K562 (cell line): ENCODE measurements around the gene TMEM203. TPM values are rescaled to one million over a fixed set of nuclear protein-coding genes. Genes with fewer than 3 reads are reported as not detected.
A peak's percentile ranks its signal among the peaks of the same experiment; 100 is the strongest.

Source experiments
- ATAC-seq: fragments of 200-7000 bp; cut with Tn5 transposase; 3 replicates; pipeline ENCODE4 v1.9.1; 2020; ENCODE audit warnings: moderate library complexity
- BruUV-seq: library from RNA; stranded (reverse); fragments of 400-500 nt; replicated peaks from 2 replicates; lab custom pipeline; 2021; lab: Mats Ljungman, UMichigan
- CTCF ChIA-PET: fragments of 300-600 bp; formaldehyde crosslinking; extraction: SDS; loops from one replicate; lab custom pipeline; 2021; ENCODE audit warnings: low intra/inter-chr PET ratio; lab: Yijun Ruan, JAX
- POLR2A ChIA-PET: fragments of 300-600, 350-650 bp; sonication (Branson Sonifier 250); formaldehyde crosslinking; extraction: SDS; loops from one replicate; lab custom pipeline; 2021; ENCODE audit warnings: antibody characterized with exemption, inconsistent platforms; lab: Yijun Ruan, JAX
- DNase-seq, 4 experiments: peaks; one replicate each; pipeline versions ENCODE4 v3.0.0 to v3.0.0-alpha.2; 2011 to 2018; ENCODE audit warnings: low spot score in 3 of 4, mixed read lengths in 3 of 4; ENCODE audit errors: extremely low read depth in 1 of 4
- FAIRE-seq: peaks from 2 replicates; lab custom pipeline; 2011; peaks lifted over from hg19 to GRCh38; lab: Jason Lieb, UNC
- H2AFZ ChIP-seq: 2 replicates; pipeline ENCODE4 v1.6.0; 2011; ENCODE audit warnings: low read depth, low read length, control low read depth, inconsistent platforms
- H3K27ac ChIP-seq: fragments of 200-600 bp; 3 replicates; pipeline ENCODE4 v1.8.0; 2011; ENCODE audit warnings: low read depth, mild to moderate bottlenecking, control low read depth, inconsistent platforms, low read length, moderate library complexity, mixed read lengths; ENCODE audit errors: extremely low read depth
- H3K27me3 ChIP-seq, 2 experiments: fragments of 300-600 bp in 1 of 2; 2 replicates in 1 of 2; 3 replicates in 1 of 2; pipeline versions ENCODE4 v1.6.0 to v1.8.0; 2011; ENCODE audit warnings: inconsistent platforms in 2 of 2, low read length in 2 of 2, mild to moderate bottlenecking in 1 of 2, mixed read lengths in 1 of 2, moderate library complexity in 1 of 2; ENCODE audit not compliant: control insufficient read depth in 2 of 2, insufficient read depth in 2 of 2
- H3K36me3 ChIP-seq: fragments of 300-600 bp; 3 replicates; pipeline ENCODE4 v1.8.0; 2011; ENCODE audit warnings: mild to moderate bottlenecking, low read length, inconsistent platforms; ENCODE audit not compliant: control insufficient read depth, insufficient read depth
- H3K4me1 ChIP-seq, 2 experiments: fragments of 200-600 bp in 1 of 2; replicated peaks in 1 of 2; 2 replicates in 1 of 2; 3 replicates in 1 of 2; pipeline versions ENCODE4 v1.5.1 to v1.8.0; 2011; ENCODE audit warnings: inconsistent platforms in 2 of 2, low read length in 2 of 2, mild to moderate bottlenecking in 1 of 2, mixed read lengths in 1 of 2, moderate library complexity in 1 of 2; ENCODE audit not compliant: control insufficient read depth in 2 of 2, insufficient read depth in 2 of 2
- H3K4me2 ChIP-seq: 2 replicates; pipeline ENCODE4 v1.6.1; 2011; ENCODE audit warnings: low read length, control low read depth, inconsistent platforms, mixed read lengths; ENCODE audit not compliant: insufficient read depth
- H3K4me3 ChIP-seq: fragments of 200-600 bp; sonication (generic), shearing (Covaris generic); 2 replicates; pipeline ENCODE4 v1.5.1; 2016; ENCODE audit warnings: control low read depth, inconsistent platforms
- H3K79me2 ChIP-seq: fragments of 200-600 bp; 3 replicates; pipeline ENCODE4 v1.8.0; 2011; ENCODE audit warnings: low read length, inconsistent platforms; ENCODE audit not compliant: control insufficient read depth, insufficient read depth
- H3K9ac ChIP-seq, 2 experiments: 2 replicates each; pipeline versions ENCODE4 v1.6.0 to v1.6.1; 2011; ENCODE audit warnings: low read depth in 2 of 2, low read length in 2 of 2, control low read depth in 1 of 2, inconsistent platforms in 1 of 2, mild to moderate bottlenecking in 1 of 2, mixed read lengths in 1 of 2; ENCODE audit not compliant: insufficient read depth in 1 of 2
- H3K9me1 ChIP-seq: one replicate; pipeline ENCODE4 v1.6.0; 2011; ENCODE audit warnings: inconsistent platforms, mild to moderate bottlenecking, low read length, moderate library complexity; ENCODE audit not compliant: control insufficient read depth, insufficient read depth
- H3K9me3 ChIP-seq: replicated peaks from 2 replicates; pipeline ENCODE4 v1.5.1; 2011; ENCODE audit warnings: low read depth, low read length, inconsistent platforms; ENCODE audit not compliant: control insufficient read depth, insufficient read depth
- H4K20me1 ChIP-seq: replicated peaks from 2 replicates; pipeline ENCODE4 v1.6.1; 2011; ENCODE audit warnings: low read length, inconsistent platforms, mixed read lengths; ENCODE audit not compliant: control insufficient read depth, insufficient read depth
- CAMTA2 ChIP-seq: fragments of 250-450 bp; sonication (Bioruptor Pico); conservative IDR thresholded peaks from 2 replicates; pipeline ENCODE4 v1.5.1; 2022
- DEAF1 ChIP-seq: fragments of 450-650 bp; formaldehyde crosslinking; IDR thresholded peaks from 2 replicates; pipeline ENCODE4 v1.4.0; 2020; ENCODE audit warnings: mild to moderate bottlenecking, moderate library complexity
- GMEB1 ChIP-seq: fragments of 250-450 bp; sonication (Bioruptor Pico); IDR thresholded peaks from 2 replicates; pipeline ENCODE4 v1.4.0; 2020; ENCODE audit warnings: mild to moderate bottlenecking
- HDAC1 ChIP-seq, 2 experiments: fragments of 450-650 bp; IDR thresholded peaks; 2 replicates each; pipeline ENCODE4 v1.6.1; 2016 to 2017; ENCODE audit warnings: inconsistent platforms in 1 of 2, mild to moderate bottlenecking in 1 of 2, moderate library complexity in 1 of 2
- NR2C2 ChIP-seq, 2 experiments: fragments of 200-800 bp in 1 of 2; sonication (Bioruptor generic) in 1 of 2; sonication (generic) in 1 of 2; formaldehyde crosslinking in 1 of 2; IDR thresholded peaks; 2 replicates each; pipeline versions ENCODE4 v1.6.1 to v1.8.0; 2016 to 2022; ENCODE audit warnings: mild to moderate bottlenecking in 1 of 2, missing compliant biosample characterization in 1 of 2, missing genetic modification characterization in 1 of 2, missing genetic modification reagents in 1 of 2
- RBM22 ChIP-seq: fragments of 200-400 bp; formaldehyde crosslinking; IDR thresholded peaks from 2 replicates; pipeline ENCODE4 v1.6.1; 2018; ENCODE audit warnings: low read length, low read depth; ENCODE audit not compliant: poor library complexity, severe bottlenecking
- TSHZ1 ChIP-seq: fragments of 250-450 bp; sonication (Bioruptor Pico); IDR thresholded peaks from 2 replicates; pipeline ENCODE4 v1.4.0; 2020; ENCODE audit warnings: mild to moderate bottlenecking, moderate library complexity
- ZKSCAN3 ChIP-seq: fragments of 250-450 bp; sonication (Bioruptor Pico); IDR thresholded peaks from 2 replicates; pipeline ENCODE4 v1.4.0; 2020
- WGBS: fragments of 100-300 bp; shearing (Covaris generic); methylation state at CpG from one replicate; pipeline ENCODE4 v1.1.6; 2016; ENCODE audit warnings: low coverage, mixed read lengths; ENCODE audit not compliant: insufficient coverage; ENCODE audit errors: missing lambda C conversion rate; 5-methylcytosine and 5-hydroxymethylcytosine counted together
- in situ Hi-C: fragments of 300-500 bp; cut with MboI; formaldehyde crosslinking; loops from 4 replicates; pipeline ENCODE4 v1.15.0; 2018; ENCODE audit warnings: inconsistent platforms, mixed read lengths
- intact Hi-C: fragments of 100-400 bp; cut with micrococcal nuclease; formaldehyde crosslinking; loops from 2 replicates; pipeline ENCODE4 v1.14.2; 2022
- polyA plus RNA-seq, 8 experiments: library from polyadenylated mRNA; depleted of rRNA in 4 of 8; stranded (reverse) in 5 of 8; unstranded in 3 of 8; fragments of >200 nt; fragmentation: Nextera tagmentation in 2 of 8; fragmentation: Illumina TruSeq in 1 of 8; extraction: Ambion mirVana in 2 of 8; extraction: Trizol in 1 of 8; gene quantifications; 2 replicates each; pipeline versions ENCODE4 v1.2.1 to v1.2.3, GENCODE V29; 2011 to 2014; ENCODE audit warnings: inconsistent platforms in 1 of 8, missing spikeins in 1 of 8
- total RNA-seq, 7 experiments: library from RNA; depleted of rRNA in 6 of 7; stranded (reverse); fragments of >200 nt in 6 of 7; fragmentation: Illumina TruSeq in 2 of 7; extraction: Trizol in 2 of 7; gene quantifications; 2 replicates each; pipeline versions ENCODE4 v1.2.1 to v1.2.3, GENCODE V29; 2011 to 2021; ENCODE audit warnings: low replicate concordance in 1 of 7

The TMEM203 gene
- total and polyA plus RNA-seq, 9 of the 15 experiments (the other 6 are each of a cell fraction or from before 2014, with no cell fraction given), result 8.8 to 59.5 (median 37.6) TPM

- TF ChIP-seq NR2C2 (CRISPR knock-in tag; IDR thresholded peaks at IDR 0.05), result no peak
- no peak for TF ChIP-seq NR2C2 (tag; IDR thresholded peaks at IDR 0.05)
- 0 out of 2 replicates have a peak, but pooled peaks have one; percentile 5 for TF ChIP-seq CAMTA2 (CRISPR knock-in tag)
Measured at GRCh38 chr9:137218212-137218753, 12.8 kb upstream of the TMEM203 start (continued).

- Histone ChIP-seq H3K4me1 (peaks cover 28 to 88% of the 10 kb centered on the region in 2 experiments), H3K9ac (peak overlapping the region; percentile 76 to 92), H3K27me3 (no peaks in the 10 kb centered on the region), H3K9me3 (no peaks in the 10 kb centered on the region), H3K4me3 (peak overlapping the region; percentile 40), H2AFZ (peak overlapping the region; percentile 35; the same call in 1 of the 2 replicates), H3K36me3 (peaks cover 35% of the 10 kb centered on the region; the same call in 2 of the 3 replicates), H3K79me2 (peaks cover 18% of the 10 kb centered on the region; the same call in 2 of the 3 replicates), H3K27ac (peak overlapping the region; percentile 72), H3K4me2 (peak overlapping the region; percentile 82), H3K9me1 (no peaks in the 10 kb centered on the region), H4K20me1 (no peaks in the 10 kb centered on the region)
- intact Hi-C loops (loop anchor here (2.0 kb wide), 1 partner anchor 17 kb away; the partner anchor contains the start of gene TPRN), in situ Hi-C loops (no loop called here)
- POLR2A ChIA-PET, result interaction anchor here (0.5 to 2.1 kb wide), 9 partner anchors 8 to 90 kb away, joined by 3 to 13 read pairs (median 4); no protein-coding TSS in a partner anchor
- 15% methylated on average over 30 of the region's 36 CpGs for WGBS
- peak; percentile 88 for ATAC-seq
- TSS peak; percentile 37 for BruUV-seq
- CTCF ChIA-PET, result no interaction called here
- peak; percentile 84 to 92 (median 88) for DNase-seq
- FAIRE-seq, result peak; percentile 98
- TF ChIP-seq HDAC1 (IDR thresholded peaks at IDR 0.05) (peak in 1 of 2 experiments; percentile 67; a peak in 2 of 4 replicates), DEAF1 (CRISPR knock-in tag) (no peak), GMEB1 (CRISPR knock-in tag) (no peak), ZKSCAN3 (CRISPR knock-in tag) (no peak), TSHZ1 (CRISPR knock-in tag) (no peak), RBM22 (no peak)
Measured at GRCh38 chr9:137217276-137218211, 12.1 kb upstream of the TMEM203 start.
